ENCODE data around the gene MAGI1. TPM values are rescaled to one million over a fixed set of nuclear protein-coding genes. Genes with fewer than 3 reads are reported as not detected.
A peak's percentile ranks its signal among the peaks of the same experiment; 100 is the strongest.

MAGI1 gene
- total and polyA plus RNA-seq, 7 donors, result 10.2 to 54.0 (median 29.8) TPM

- intact Hi-C loops (cut with DNase I), result no loop called here
- DNase-seq, result no peak
- Histone ChIP-seq H3K9me3 (no peaks in the 10 kb centered on the region), H3K27me3 (no peaks in the 10 kb centered on the region), H3K4me3 (no peak overlapping the region), H3K36me3 (no peaks in the 10 kb centered on the region), H3K27ac (no peak overlapping the region), H3K4me1 (no peaks in the 10 kb centered on the region)
- WGBS, 2 donors, result 55 to 65% methylated on average over 2 of the region's 2 CpGs
- peak in 1 of 4 donors; percentile 6 for TF ChIP-seq POLR2AphosphoS5 (IDR thresholded peaks at IDR 0.05)
- TF ChIP-seq CTCF (IDR thresholded peaks at IDR 0.05), result no peak
These were observed 123.2 kb downstream of the MAGI1 start for GRCh38 chr3:65915477-65915876.

- DNase-seq, result no peak
- TF ChIP-seq POLR2A (IDR thresholded peaks at IDR 0.05) (no peak), POLR2AphosphoS5 (IDR thresholded peaks at IDR 0.05) (no peak), EP300 (IDR thresholded peaks at IDR 0.05) (no peak), CTCF (IDR thresholded peaks at IDR 0.05) (no peak)
- WGBS, 2 donors, result 74 to 81% methylated on average over 3 of the region's 3 CpGs
- H3K27me3 ChIP-seq, result no peaks in the 10 kb centered on the region
- H3K27ac ChIP-seq, result no peak overlapping the region
- no peaks in the 10 kb centered on the region for H3K9me3 ChIP-seq
- H3K4me3 ChIP-seq, result no peak overlapping the region
- H3K4me1 ChIP-seq, result no peaks in the 10 kb centered on the region
- intact Hi-C loops (cut with DNase I), result no loop called here
- no peaks in the 10 kb centered on the region for H3K36me3 ChIP-seq
These were observed 123.9 kb downstream of the MAGI1 start for GRCh38 chr3:65914740-65915367.

GRCh38 chr3:65914032-65914739, 124.5 kb downstream of the MAGI1 start:
- H3K4me1 ChIP-seq, result no peaks in the 10 kb centered on the region
- intact Hi-C loops (cut with DNase I), result no loop called here
- TF ChIP-seq POLR2A (IDR thresholded peaks at IDR 0.05), result no peak
- TF ChIP-seq EP300 (IDR thresholded peaks at IDR 0.05), result no peak
- no peak for TF ChIP-seq POLR2AphosphoS5 (IDR thresholded peaks at IDR 0.05)
- TF ChIP-seq CTCF (IDR thresholded peaks at IDR 0.05), result no peak

GRCh38 chr3:65912647-65913046, 126.1 kb downstream of the MAGI1 start:
- intact Hi-C loops (cut with DNase I), result no loop called here
- no peaks in the 10 kb centered on the region for H3K9me3 ChIP-seq
- no peak overlapping the region for H3K4me3 ChIP-seq
- no peaks in the 10 kb centered on the region for H3K4me1 ChIP-seq
- H3K36me3 ChIP-seq, result no peaks in the 10 kb centered on the region
- 95 to 99% methylated on average over 1 of the region's 1 CpG for WGBS, 2 donors
- no peaks in the 10 kb centered on the region for H3K27me3 ChIP-seq
- no peak for DNase-seq
- no peak overlapping the region for H3K27ac ChIP-seq
- TF ChIP-seq POLR2A (IDR thresholded peaks at IDR 0.05), result no peak
- TF ChIP-seq CTCF (IDR thresholded peaks at IDR 0.05), result no peak
- no peak for TF ChIP-seq POLR2AphosphoS5 (IDR thresholded peaks at IDR 0.05)
- TF ChIP-seq EP300 (IDR thresholded peaks at IDR 0.05), result no peak

More at GRCh38 chr3:65914032-65914739, 124.5 kb downstream of the MAGI1 start:
- WGBS, 2 donors, result 82 to 87% methylated on average over 5 of the region's 5 CpGs
- H3K9me3 ChIP-seq, result no peaks in the 10 kb centered on the region
- no peak overlapping the region for H3K4me3 ChIP-seq
- no peaks in the 10 kb centered on the region for H3K27me3 ChIP-seq
- no peaks in the 10 kb centered on the region for H3K36me3 ChIP-seq
- H3K27ac ChIP-seq, result no peak overlapping the region
- no peak for DNase-seq
